NCI-H524 treated with DMSO at 0.1 percent for 48 hours (cell line): Measurements from ENCODE around the gene B4GALT2.

Experiments
- DNase-seq: peaks from one replicate; lab custom pipeline; 2025; lab: John Stamatoyannopoulos, UW

B4GALT2 gene

GRCh38 chr1:44002606-44003157, 23.7 kb downstream of the B4GALT2 start:
- DNase-seq, result no peak

GRCh38 chr1:44008259-44008658, 29.2 kb downstream of the B4GALT2 start:
- no peak for DNase-seq

GRCh38 chr1:44010935-44011471, 32.0 kb downstream of the B4GALT2 start:
- DNase-seq, result no peak

GRCh38 chr1:44012404-44012803, 33.4 kb downstream of the B4GALT2 start:
- DNase-seq, result no peak

- no peak for DNase-seq
Observed at GRCh38 chr1:44012941-44013609, 34.1 kb downstream of the B4GALT2 start.

GRCh38 chr1:44013949-44014348, 34.9 kb downstream of the B4GALT2 start:
- no peak for DNase-seq

- no peak for DNase-seq
Observed at GRCh38 chr1:44014365-44015104, 35.5 kb downstream of the B4GALT2 start.

- DNase-seq, result no peak
Observed at GRCh38 chr1:44015206-44015605, 36.2 kb downstream of the B4GALT2 start.

GRCh38 chr1:44016041-44016889, 37.3 kb downstream of the B4GALT2 start:
- DNase-seq, result no peak

GRCh38 chr1:44016890-44017400, 37.9 kb downstream of the B4GALT2 start:
- no peak for DNase-seq

- DNase-seq, result peak; percentile 49
Observed at GRCh38 chr1:44019466-44019948, 40.5 kb downstream of the B4GALT2 start.

- DNase-seq, result no peak
Observed at GRCh38 chr1:44020464-44020863, 41.5 kb downstream of the B4GALT2 start.

GRCh38 chr1:44021156-44021555, 42.1 kb downstream of the B4GALT2 start:
- no peak for DNase-seq

- DNase-seq, result no peak
Observed at GRCh38 chr1:44021581-44022321, 42.7 kb downstream of the B4GALT2 start.

- no peak for DNase-seq
Observed at GRCh38 chr1:44024031-44024902, 45.3 kb downstream of the B4GALT2 start.

- DNase-seq, result no peak
Observed at GRCh38 chr1:44024903-44025525, 46.0 kb downstream of the B4GALT2 start.

- no peak for DNase-seq
Observed at GRCh38 chr1:44025816-44026215, 46.8 kb downstream of the B4GALT2 start.

GRCh38 chr1:44027320-44027719, 48.3 kb downstream of the B4GALT2 start:
- no peak for DNase-seq

- DNase-seq, result no peak
Observed at GRCh38 chr1:44029260-44029910, 50.4 kb downstream of the B4GALT2 start.
